Endometrial microvascular endothelial cells (primary cell): ENCODE results near the gene TMPRSS12. TPM values are rescaled to one million over a fixed set of nuclear protein-coding genes. Genes with fewer than 3 reads are reported as not detected.
"Not testable (repeated sequence)": the region's sequence is repeated elsewhere in the genome, so short reads cannot be mapped to it uniquely, and the experiment has no call there.

Source experiments
- in situ Hi-C: cut with HindIII; loops from 2 replicates; pipeline ENCODE4 v1.10.0; 2017; ENCODE audit warnings: low sequenced_read_pairs, low pct_unique_long_range_greater_than_20kb; ENCODE audit errors: inconsistent ontology term
- total RNA-seq: library from RNA; depleted of rRNA; stranded (reverse); fragments of >200 nt; gene quantifications from one replicate; pipeline ENCODE4 v1.2.3, GENCODE V29; 2015; ENCODE audit errors: inconsistent ontology term

The TMPRSS12 gene
- total RNA-seq, 1 donor from 2014 or later = not detected

DNA sequence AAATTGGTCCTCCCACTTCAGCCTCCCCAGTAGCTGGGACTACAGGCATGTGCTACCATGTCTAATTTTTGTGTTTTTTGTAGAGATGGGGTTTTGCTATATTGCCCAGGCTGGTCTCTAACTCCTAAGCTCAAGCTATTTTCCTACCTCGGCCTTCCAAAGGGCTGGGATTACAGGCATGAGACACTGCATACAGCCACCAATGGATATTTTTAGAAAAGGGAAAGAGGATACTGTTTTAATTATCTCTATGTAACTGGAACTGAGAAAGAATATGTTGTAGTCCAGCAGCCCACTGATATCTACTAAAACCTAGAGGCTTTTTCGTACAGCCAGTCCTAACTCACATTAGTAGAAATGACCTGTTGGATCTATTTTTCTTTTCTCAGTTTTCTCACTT lies 6.2 kb downstream of the TMPRSS12 start:
- in situ Hi-C loops = no loop called here

DNA sequence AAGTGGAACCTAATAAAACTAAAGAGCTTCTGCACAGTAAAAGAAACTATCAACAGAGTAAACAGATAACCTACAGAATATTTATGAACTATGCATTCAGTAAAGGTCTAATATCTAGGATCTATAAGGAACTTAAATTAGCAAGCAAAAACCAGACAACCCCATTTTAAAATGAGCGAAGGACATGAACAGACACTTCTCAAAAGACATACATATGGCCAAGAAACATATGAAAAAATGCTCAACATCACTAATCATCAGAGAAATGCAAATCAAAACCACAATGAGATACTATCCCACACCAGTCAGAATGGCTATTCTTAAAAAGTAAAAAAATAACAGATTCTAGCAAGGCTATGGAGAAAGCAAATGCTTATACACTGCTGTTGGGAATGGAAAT lies 12.5 kb downstream of the TMPRSS12 start:
- in situ Hi-C loops = not testable (repeated sequence)

DNA sequence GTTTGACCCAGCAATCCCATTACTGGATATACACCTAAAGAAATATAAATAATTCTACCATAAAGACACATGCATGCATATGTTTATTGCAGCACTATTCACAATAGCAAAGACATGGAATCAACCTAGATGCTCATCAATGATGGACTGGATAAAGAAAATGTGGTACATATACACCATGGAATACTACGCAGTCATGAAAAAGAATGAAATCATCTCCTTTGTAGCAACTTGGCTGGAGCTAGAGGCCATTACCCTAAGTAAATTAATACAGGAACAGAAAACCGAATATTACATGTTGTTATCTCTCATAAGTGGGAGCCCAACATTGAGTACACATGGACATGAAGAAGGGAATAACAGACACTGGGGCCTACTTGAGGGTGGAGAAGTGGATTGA lies 13.0 kb downstream of the TMPRSS12 start:
- in situ Hi-C loops = not testable (repeated sequence)

DNA sequence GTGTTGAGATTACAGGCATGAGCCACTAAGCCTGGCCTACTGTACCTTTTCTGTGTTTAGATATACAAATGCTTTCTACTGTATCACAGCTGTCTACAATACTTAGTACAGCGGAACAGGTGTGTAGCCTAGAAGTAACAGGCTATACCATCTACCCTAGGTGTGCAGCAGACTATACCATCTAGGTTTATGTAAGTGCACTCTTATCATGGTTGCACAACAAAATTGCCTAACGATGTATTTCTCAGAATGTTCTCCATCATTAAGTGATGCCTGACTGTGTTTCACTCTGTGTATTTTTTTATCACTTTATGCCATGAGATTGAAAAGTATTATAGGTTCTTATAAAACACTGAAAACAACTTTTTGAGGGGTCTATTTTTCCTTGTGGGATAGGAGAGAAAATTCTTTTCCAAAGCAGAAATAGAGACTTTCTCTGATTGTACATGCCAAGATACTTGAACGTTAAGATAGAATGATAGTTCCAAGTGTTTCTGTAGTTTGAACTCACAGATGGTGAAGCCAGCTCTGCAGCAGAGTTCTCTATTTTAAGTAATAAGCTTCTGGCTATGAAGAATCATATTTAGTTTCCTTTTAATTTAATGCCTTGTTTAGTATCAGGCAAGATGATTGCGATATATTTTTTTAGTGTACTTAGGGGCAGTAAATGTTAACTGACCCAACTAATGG lies 17.0 kb downstream of the TMPRSS12 start:
- in situ Hi-C loops = no loop called here

DNA sequence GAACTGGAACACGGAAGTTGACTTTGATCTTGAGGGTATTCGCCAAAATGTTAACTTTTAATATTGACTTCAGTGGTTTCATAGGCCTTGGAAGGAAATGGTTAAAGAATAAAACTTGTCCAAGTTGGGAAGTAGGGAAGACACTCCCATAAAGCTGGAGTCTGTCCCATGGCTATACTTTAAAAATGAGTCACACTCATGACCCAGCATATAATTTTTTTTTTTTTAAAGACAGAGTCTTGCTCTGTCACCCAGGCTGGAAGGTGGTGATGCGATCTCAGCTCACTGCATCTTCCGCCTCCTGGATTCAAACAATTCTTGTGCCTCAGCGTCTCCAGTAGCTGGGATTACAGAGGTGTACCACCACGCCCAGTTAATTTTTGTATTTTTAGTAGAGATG lies 19.6 kb downstream of the TMPRSS12 start:
- in situ Hi-C loops = no loop called here

DNA sequence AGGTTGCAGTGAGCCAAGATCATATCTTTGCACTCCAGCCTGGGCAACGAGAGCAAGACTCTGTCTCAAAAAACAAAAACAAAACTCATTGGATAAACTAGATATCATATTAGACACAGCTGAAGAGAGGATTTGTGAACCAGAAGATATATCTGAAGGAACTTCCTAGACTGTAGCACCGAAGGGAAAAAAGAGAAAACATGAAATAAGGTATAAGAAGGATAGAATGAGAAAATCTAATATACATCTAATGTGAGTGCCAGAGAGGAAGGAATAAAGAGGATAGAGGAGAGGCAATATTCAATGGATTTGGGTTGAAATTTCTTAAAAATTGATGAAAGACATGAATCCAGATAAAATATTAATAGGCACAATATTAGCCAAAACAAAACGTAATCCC lies 22.5 kb downstream of the TMPRSS12 start:
- in situ Hi-C loops = no loop called here

DNA sequence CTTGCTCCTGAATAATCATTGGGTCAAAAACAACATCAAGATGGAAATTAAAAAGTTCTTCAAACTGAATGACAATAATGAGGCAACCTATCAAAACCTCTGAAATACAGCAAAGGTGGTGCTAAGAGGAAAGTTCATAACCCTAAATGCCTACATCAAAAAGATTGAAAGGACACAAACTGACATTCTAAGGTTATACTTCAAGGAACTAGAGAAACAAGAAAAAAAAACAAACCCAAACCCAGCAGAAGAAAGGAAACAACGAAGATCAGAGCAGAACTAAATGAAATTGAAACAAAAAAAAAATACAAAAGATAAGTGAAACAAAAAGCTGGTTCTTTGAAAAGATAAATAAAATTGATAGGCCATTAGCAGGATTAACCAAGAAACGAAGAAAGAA lies 26.2 kb downstream of the TMPRSS12 start:
- in situ Hi-C loops = not testable (repeated sequence)

DNA sequence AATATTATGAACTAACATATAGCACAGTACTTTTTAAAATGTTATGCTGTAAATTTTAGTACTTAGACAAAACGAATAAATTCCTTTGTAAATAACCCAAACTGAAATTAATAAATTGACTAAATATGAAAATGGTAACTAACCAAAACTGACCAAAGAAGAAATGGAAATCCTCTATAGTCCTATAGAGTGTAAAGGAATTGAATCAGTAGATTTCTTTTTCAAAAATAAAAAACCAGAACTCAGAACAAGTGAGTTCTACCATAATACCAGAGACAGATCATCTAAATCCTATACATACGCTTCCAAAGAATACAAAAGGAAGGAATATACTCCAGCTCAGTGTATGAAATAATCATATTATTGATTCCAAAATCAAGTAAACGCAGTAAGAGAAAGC lies 39.8 kb downstream of the TMPRSS12 start:
- in situ Hi-C loops = no loop called here

DNA sequence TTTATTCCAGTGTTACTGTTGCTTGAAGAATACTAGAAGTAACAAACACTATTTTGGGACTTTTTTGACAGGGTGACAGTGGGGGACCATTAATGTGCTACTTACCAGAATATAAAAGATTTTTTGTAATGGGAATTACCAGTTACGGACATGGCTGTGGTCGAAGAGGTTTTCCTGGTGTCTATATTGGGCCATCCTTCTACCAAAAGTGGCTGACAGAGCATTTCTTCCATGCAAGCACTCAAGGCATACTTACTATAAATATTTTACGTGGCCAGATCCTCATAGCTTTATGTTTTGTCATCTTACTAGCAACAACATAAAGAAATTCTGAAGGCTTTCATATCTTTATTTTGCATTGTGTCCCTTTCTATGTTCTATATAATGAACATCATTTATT lies 44.5 kb downstream of the TMPRSS12 start:
- in situ Hi-C loops = no loop called here

DNA sequence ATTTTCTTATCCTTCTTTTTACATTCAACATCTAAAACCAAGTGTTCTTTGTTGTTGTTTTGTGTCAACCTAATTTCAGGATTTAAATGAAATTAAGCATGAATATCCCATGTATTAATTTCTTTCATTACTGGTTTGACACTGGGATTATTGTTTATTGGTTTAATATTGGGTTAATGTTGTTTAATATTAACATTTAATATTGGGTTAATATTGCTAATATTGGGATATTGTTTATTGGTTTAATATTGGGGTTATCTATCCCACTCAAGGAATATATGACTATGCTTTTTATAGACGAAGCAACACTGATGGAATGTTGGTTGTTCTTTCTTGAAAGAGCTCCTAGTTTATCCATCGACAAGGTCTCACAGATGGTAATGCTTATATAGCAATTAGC lies 45.9 kb downstream of the TMPRSS12 start:
- in situ Hi-C loops = no loop called here

DNA sequence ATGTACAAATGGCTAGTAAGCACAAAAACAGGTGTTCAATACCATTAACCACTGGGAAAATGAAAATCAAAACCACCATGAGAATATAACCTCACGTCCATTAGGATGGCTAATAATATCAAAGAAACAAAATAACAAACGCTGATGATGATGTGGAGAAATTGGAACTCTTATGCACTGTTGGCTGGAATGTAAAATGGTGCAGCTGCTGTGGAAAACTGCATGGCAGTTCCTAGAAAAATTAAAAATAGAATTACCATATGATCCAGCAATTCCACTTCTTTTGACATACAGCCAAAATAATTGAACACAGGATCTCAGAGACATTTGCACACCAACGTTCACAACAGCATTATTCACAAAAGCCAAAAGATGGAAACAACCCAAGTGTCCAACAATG lies 51.5 kb downstream of the TMPRSS12 start:
- in situ Hi-C loops = no loop called here

DNA sequence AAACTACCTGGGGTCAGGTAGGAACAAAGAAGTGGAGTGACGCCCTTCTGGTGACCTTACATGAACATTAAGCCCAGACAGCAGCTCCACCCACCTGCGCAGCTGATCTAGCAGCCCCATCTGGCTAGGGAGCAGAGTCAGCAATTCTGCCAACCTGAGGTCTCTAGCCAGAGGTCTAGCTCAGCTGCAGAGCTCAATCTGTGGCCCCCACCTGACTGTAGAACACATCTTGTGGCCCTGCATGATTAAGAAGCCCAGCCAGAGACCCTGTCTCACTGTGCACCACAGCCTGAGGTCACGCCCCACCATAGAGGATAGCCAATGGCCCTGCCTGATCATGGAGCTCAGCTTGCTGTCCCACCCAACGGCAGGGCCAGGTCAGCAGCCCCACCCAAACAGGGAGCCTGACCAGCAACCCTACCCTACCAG lies 59.0 kb downstream of the TMPRSS12 start:
- in situ Hi-C loops = no loop called here

DNA sequence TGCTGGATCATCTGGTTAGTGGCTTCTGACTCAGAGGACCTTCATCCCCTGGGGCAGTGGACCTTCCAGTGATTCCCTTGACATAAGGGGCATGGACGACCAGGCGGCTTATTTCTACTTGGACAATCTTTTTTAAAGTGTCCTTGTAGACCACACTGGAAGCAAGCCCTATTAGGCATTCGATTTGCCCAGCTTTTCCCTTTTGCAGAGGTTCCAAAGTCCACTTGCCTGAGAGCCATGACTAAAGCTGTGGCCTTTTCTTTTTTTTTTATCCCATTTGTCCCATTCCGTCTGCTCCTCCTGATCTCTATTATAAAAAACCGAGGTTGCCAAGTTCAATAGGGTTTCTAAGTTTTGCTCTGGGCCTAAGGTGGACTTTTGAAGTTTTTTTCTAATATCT lies 65.8 kb downstream of the TMPRSS12 start:
- in situ Hi-C loops = not testable (repeated sequence)

DNA sequence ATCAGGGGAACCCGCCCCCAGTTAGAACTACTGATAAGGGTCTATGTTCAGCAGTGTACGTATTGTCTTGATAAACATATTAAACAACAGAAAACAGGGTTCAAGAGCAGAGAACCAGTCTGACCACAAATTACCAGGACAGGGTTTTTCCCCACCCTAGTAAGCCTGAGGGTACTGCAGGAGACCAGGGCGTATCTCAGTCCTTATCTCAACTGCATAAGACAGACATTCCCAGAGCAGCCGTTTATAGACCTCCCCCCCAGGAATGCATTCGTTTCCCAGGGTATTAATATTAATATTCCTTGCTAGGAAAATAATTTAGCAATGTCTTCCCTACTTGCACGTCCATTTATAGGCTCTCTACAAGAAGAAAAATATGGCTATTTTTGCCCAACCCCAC lies 69.6 kb downstream of the TMPRSS12 start:
- in situ Hi-C loops = not testable (repeated sequence)

DNA sequence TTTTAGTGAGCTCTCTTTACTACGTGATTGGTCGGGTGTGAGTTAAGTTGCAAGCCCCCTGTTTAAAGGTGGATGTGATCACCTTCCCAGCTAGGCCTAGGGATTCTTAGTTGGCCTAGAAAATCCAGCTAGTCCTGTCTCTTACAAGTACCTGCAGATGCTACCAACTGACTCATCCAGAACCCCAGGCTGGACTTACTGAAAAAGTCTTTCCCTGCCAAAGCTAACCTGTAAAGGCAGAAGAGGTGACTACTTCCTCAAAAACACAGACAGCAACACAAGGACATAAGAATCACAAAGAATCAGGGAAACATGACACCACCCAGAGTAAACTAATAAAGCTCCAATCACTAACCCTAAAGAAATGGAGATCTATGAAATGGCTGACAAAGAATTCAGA lies 70.5 kb downstream of the TMPRSS12 start:
- in situ Hi-C loops = no loop called here

DNA sequence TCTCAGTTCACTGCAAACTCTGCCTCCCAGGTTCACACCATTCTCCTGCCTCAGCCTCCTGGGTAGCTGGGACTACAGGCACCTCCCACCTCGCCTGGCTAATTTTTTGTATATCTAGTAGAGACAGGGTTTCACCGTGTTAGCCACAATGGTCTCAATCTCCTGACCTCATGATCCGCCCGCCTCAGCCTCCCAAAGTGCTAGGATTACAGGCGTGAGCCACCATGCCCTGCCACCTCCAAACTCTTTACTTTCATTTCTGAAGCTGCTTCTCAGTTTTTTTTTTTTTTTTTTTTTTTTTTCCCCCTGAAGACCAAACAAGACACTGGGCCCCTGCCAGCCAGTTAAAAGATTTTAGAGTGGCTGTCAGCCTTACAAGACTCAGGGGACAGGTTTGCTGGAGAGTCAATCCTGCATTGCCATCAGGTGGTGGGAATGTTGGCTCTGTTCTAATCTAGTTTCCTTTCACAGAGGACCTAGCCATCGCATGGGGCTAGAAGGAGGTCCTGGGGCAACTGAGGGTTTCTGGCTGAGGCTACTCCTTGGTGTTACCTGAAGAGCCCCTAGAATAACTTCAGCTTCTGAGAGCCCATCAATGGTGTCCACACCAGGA lies 72.3 kb downstream of the TMPRSS12 start:
- in situ Hi-C loops = no loop called here

DNA sequence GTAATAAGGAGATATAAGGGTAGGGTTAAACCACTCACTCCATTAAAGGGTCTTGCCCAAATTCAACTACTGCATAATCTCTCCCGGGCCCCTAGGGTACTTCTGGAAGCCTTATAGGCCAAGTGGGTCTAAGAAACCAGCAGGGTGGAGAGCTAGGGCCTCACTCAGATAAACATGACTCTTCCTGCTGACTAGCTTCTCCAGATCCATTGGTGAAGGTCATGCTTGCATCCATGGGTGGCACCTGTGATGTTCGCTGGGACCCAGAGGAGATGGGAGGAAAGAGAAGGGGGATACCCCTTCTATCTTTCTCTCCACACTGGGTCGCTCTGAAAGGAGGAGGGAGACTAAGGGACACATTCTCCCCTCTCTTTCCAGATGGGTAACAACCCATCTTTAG lies 73.6 kb downstream of the TMPRSS12 start:
- in situ Hi-C loops = no loop called here

DNA sequence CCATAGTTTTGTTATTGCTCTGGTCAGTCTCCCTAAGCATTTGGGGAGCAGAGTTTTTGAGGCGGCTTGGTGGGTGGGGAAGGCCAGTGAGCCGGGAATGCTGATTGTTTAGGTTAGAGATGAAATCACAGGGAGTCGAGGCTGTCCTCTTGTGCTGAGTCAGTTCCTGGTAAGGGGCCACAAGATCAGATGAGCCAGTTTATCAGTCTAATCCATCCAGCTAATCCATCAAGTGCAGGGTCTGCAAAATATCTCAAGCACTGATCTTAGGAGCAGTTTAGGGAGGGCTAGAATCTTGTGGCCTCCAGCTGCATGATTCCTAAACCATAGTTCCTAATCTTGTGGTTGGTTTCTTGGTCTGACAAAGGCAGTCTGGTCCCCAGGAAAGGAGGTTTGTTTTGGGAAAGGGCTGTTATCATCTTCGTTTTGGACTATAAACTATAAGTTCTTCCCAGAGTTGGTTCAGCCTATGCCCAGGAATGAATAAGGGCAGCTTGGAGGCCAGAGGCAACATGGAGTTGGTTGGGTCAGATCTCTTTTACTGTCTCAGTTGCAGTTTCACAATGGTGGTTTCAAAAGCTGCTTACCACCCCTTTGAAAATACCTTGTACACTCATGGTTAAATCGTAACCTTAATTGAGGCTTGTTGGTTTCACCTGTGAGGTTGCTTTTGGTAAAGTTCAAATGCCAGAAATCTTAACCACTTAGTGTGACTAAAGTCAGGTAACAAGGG lies 76.0 kb downstream of the TMPRSS12 start:
- in situ Hi-C loops = no loop called here

DNA sequence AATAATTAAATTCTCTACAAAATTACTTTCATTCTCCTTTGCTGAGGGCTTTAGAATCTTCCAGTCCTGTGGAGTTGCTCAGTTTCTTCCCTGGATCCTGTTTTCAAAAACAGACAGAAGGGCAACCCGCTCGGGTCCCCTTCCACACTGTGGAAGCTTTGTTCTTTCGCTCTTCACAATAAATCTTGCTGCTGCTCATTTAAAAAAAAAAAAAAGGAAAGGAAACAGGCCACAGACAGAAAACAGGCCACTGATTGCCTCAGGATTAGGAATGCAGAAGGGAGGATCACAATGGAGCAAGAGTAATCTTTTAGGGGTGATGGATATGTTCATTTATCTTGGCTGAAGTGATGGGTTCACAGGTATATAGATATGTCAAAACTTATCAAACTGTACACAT lies 80.1 kb downstream of the TMPRSS12 start:
- in situ Hi-C loops = no loop called here
